Activated CD8-positive, alpha-beta T cell treated with anti-CD3 and anti-CD28 coated beads, Interleukin-2, amount 10 ng/mL, durations not matched to agents 7 days and 5 days (primary cell): Measurements from ENCODE around the gene NOS1AP. TPM values are rescaled to one million over a fixed set of nuclear protein-coding genes. Genes with fewer than 3 reads are reported as not detected.
"Not testable (repeated sequence)": the region's sequence is repeated elsewhere in the genome, so short reads cannot be mapped to it uniquely, and the experiment has no call there.

Experiments
- ATAC-seq: fragments of 150-1000 bp; cut with Tn5 transposase; one replicate; pipeline ENCODE4 v1.10.0; 2021; ENCODE audit warnings: moderate library complexity
- CTCF ChIA-PET: fragments of 350-600 bp; sonication (Branson Sonifier 250); formaldehyde crosslinking; loops from one replicate; lab custom pipeline; 2021; ENCODE audit warnings: antibody characterized with exemption; lab: Charles Lee
- POLR2A ChIA-PET: fragments of 350-600 bp; sonication (Branson Sonifier 250); formaldehyde crosslinking; loops from one replicate; lab custom pipeline; 2021; ENCODE audit warnings: antibody characterized with exemption; lab: Charles Lee
- DNase-seq: peaks from one replicate; pipeline ENCODE4 v3.0.0-alpha.2; 2020
- H3K27ac Mint-ChIP-seq: one replicate; pipeline ENCODE4 v1.8.0; 2021; ENCODE audit warnings: mild to moderate bottlenecking, mixed read lengths
- H3K27me3 Mint-ChIP-seq: one replicate; pipeline ENCODE4 v1.8.0; 2021; ENCODE audit warnings: low read depth, mixed read lengths
- H3K36me3 Mint-ChIP-seq: one replicate; pipeline ENCODE4 v1.8.0; 2021; ENCODE audit warnings: low read depth, mixed read lengths
- H3K4me1 Mint-ChIP-seq: one replicate; pipeline ENCODE4 v1.8.0; 2021; ENCODE audit warnings: low read depth, mixed read lengths
- H3K4me3 Mint-ChIP-seq: one replicate; pipeline ENCODE4 v1.8.0; 2021; ENCODE audit warnings: mild to moderate bottlenecking, mixed read lengths
- H3K9me3 Mint-ChIP-seq: one replicate; pipeline ENCODE4 v1.8.0; 2022; ENCODE audit warnings: mixed read lengths; ENCODE audit not compliant: insufficient read depth
- total RNA-seq, 2 experiments: library from RNA; stranded (reverse); gene quantifications; one replicate each; pipeline ENCODE4 v1.2.3, GENCODE V29; 2021

The NOS1AP gene
- total RNA-seq, 2 experiments from 2014 or later = not detected

DNA sequence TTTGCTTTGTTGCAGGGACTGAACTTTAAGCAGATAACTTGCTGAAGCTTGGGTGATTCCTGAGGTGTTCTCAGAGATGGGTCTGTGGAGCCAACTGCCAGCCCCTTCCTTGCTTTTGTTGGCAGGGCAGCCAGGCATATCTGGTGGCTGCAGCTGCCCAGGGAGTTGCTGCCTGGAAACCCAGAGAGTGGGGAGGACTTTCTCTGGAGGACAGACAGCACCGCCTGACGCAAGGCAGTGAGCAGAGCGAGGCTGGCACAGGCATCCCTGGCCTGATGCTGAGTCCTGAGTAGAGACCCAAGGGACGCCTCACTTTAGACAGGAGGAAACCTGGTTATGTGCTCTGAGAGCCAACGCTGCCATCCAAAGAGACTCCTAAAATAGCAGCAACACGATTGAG, 36.1 kb upstream of the NOS1AP start:
- no peaks in the 10 kb centered on the region for H3K9me3 Mint-ChIP-seq
- peaks cover 4% of the 10 kb centered on the region for H3K4me1 Mint-ChIP-seq
- CTCF ChIA-PET = interaction anchor here (1.0 to 5.8 kb wide), 6 partner anchors 10 to 241 kb away, joined by 3 to 193 read pairs (median 5); partner anchors contain the start of gene OLFML2B
- no peaks in the 10 kb centered on the region for H3K36me3 Mint-ChIP-seq
- POLR2A ChIA-PET = no interaction called here
- H3K4me3 Mint-ChIP-seq = no peak overlapping the region
- no peak overlapping the region for H3K27ac Mint-ChIP-seq
- peaks cover 23% of the 10 kb centered on the region for H3K27me3 Mint-ChIP-seq
- no peak for DNase-seq
- no peak for ATAC-seq

DNA sequence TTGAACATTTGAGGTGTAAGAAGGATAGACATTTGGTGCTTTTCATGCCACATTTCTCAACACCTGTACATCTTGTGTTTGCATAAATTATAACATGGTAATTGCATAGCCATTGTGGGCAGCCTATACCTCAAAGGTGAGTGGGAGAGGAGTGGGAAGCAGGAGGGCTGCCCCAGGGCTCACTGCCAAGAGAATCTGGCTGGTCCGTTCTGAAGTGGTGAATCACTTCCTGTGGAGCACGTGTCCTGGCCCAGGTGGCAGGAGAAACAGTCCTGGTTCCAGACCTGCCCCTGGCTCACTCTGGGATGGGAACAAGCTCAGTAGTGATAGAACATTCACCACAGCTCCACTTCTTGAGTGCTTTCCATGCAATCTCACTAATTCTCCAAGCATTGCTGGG, 34.2 kb upstream of the NOS1AP start:
- POLR2A ChIA-PET = no interaction called here
- H3K27ac Mint-ChIP-seq = no peak overlapping the region
- ATAC-seq = no peak

DNA sequence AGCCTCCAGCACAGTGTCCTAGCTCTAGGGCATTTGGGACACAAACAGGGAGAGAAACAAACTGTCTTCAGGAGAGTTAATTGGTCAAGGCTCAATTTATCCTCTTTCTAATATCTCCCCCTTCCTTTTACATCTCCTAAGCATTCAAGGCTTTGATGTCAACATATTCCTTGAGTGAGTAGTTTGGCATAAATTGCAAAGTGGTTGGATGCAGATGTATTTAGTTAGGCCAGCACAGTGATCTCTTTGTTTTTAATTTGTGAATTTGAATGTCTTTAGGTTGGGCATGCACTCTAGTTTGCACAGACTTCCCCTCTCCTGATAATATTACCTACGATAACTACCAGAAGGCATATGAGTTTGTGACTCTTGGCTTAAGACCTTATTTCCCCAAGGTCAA, 33.3 kb upstream of the NOS1AP start:
- no peaks in the 10 kb centered on the region for H3K36me3 Mint-ChIP-seq
- no peak overlapping the region for H3K4me3 Mint-ChIP-seq
- no peak for DNase-seq
- no peak overlapping the region for H3K27ac Mint-ChIP-seq
- POLR2A ChIA-PET = no interaction called here
- H3K9me3 Mint-ChIP-seq = no peaks in the 10 kb centered on the region
- ATAC-seq = no peak
- H3K4me1 Mint-ChIP-seq = peaks cover 4% of the 10 kb centered on the region
- peaks cover 16% of the 10 kb centered on the region for H3K27me3 Mint-ChIP-seq
- CTCF ChIA-PET = interaction anchor here (1.1 to 5.8 kb wide), 8 partner anchors 78 to 274 kb away, joined by 3 to 193 read pairs (median 10); no protein-coding TSS in a partner anchor

More for the DNA sequence above, 34.2 kb upstream of the NOS1AP start:
- CTCF ChIA-PET = interaction anchor here (2.0 to 5.8 kb wide), 3 partner anchors 11 to 242 kb away, joined by 5 to 193 read pairs (median 13); partner anchors contain the start of gene OLFML2B
- Mint-ChIP-seq H3K9me3 (no peaks in the 10 kb centered on the region), H3K4me1 (peaks cover 4% of the 10 kb centered on the region), H3K4me3 (no peak overlapping the region), H3K36me3 (no peaks in the 10 kb centered on the region), H3K27me3 (peaks cover 21% of the 10 kb centered on the region)
- no peak for DNase-seq

DNA sequence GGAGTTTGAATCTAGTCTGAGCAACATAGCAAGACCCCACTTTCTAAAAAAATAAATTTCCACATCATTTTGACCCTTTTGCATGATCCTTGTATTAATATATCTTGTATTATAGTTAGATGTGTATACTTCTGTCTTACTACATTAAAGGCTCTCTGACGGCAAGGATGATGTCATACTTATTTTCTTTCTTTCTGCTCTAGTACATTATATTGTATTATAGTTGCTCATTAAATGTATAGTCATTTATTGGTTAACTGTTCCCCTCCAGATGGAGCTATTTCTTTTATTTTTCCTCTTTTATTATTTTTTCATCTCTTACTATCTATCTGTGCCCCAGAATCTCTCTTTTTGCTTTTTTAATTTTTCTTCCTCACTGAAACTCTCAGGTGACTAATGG, 30.9 kb upstream of the NOS1AP start:
- ATAC-seq = no peak
- H3K4me3 Mint-ChIP-seq = no peak overlapping the region
- POLR2A ChIA-PET = no interaction called here
- no peak for DNase-seq
- no peaks in the 10 kb centered on the region for H3K9me3 Mint-ChIP-seq
- CTCF ChIA-PET = interaction anchor here (2.1 to 5.8 kb wide), 4 partner anchors 10 to 276 kb away, joined by 10 to 193 read pairs (median 26); no protein-coding TSS in a partner anchor
- H3K27ac Mint-ChIP-seq = no peak overlapping the region
- H3K4me1 Mint-ChIP-seq = peaks cover 4% of the 10 kb centered on the region
- peaks cover 10% of the 10 kb centered on the region for H3K27me3 Mint-ChIP-seq
- H3K36me3 Mint-ChIP-seq = no peaks in the 10 kb centered on the region

DNA sequence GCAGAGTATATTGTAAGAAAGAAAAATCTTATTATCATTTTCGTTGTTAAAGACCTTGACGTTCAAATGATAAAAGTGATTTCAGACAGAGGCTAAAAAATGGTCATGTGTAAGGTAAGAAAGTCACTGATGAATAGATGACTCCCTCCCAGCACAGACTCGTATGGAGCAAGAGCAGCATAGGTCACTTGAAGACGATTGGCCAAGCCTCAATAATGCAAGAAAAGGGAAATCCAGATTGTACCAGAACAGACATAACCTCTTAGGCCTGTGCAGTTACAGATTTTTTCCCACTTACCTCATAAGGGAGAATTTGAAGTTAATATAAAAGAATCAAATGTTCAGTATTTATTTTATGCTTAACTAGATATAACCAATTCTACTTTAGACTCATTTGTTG, 29.5 kb upstream of the NOS1AP start:
- ChIA-PET CTCF (interaction anchor here (0.7 kb wide), 1 partner anchor 247 kb away, joined by 3 read pairs; no protein-coding TSS in a partner anchor), POLR2A (no interaction called here)
- Mint-ChIP-seq H3K36me3 (no peaks in the 10 kb centered on the region), H3K4me1 (peaks cover 4% of the 10 kb centered on the region), H3K9me3 (no peaks in the 10 kb centered on the region), H3K27ac (no peak overlapping the region), H3K27me3 (peaks cover 9% of the 10 kb centered on the region), H3K4me3 (no peak overlapping the region)
- DNase-seq = no peak
- ATAC-seq = no peak

DNA sequence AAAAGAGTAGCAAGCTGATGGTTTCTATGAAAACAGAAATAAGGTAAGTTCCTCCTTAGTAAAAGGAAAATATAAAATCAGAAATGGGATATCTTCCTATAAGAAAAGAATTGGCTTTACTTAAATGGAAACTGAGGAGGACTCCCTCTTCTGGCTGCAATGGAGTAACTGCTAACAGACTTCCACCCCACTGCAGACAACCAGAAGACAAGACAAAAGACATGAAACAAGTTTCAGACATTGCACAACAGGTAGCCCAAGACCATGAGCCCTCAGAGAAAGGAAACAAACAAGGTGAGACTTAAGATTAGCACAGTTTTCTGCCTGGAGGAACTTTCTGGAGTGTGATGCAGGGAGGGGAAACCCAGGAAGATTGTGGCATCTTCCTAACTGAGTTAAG, 28.8 kb upstream of the NOS1AP start:
- ChIA-PET POLR2A (no interaction called here), CTCF (interaction anchor here (1.1 to 2.9 kb wide), 4 partner anchors 12 to 248 kb away, joined by 4 to 18 read pairs (median 5); partner anchors contain the start of gene OLFML2B)
- DNase-seq = no peak
- Mint-ChIP-seq H3K27ac (no peak overlapping the region), H3K36me3 (no peaks in the 10 kb centered on the region), H3K4me1 (no peaks in the 10 kb centered on the region), H3K27me3 (peaks cover 9% of the 10 kb centered on the region), H3K4me3 (no peak overlapping the region), H3K9me3 (no peaks in the 10 kb centered on the region)
- ATAC-seq = no peak

DNA sequence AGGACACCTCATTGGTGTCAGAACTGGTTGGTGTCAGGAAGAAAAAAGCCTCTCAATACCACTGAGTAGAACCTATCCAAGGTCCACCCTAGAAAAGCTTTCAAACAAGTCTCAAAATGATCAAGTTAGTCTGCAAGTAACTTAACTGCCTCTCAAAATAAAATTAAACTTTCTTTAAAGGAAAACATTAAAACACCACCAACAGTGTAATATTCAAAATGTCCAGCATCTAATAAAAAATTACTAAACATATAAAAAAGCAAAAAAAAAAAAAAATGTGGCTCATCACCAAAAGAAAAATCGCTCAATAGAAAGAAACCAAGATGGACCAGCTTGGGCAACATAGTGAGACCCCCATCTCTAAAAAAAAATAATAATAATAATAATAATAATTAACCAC, 27.1 kb upstream of the NOS1AP start:
- H3K27ac Mint-ChIP-seq = no peak overlapping the region
- no peaks in the 10 kb centered on the region for H3K36me3 Mint-ChIP-seq
- H3K27me3 Mint-ChIP-seq = peaks cover 12% of the 10 kb centered on the region
- ChIA-PET CTCF (interaction anchor here (2.9 kb wide), 1 partner anchor 250 kb away, joined by 18 read pairs; no protein-coding TSS in a partner anchor), POLR2A (interaction anchor here (0.5 kb wide), 1 partner anchor 327 kb away, joined by 3 read pairs; no protein-coding TSS in a partner anchor)
- H3K9me3 Mint-ChIP-seq = no peaks in the 10 kb centered on the region
- H3K4me1 Mint-ChIP-seq = no peaks in the 10 kb centered on the region
- no peak overlapping the region for H3K4me3 Mint-ChIP-seq
- DNase-seq = no peak
- no peak for ATAC-seq

DNA sequence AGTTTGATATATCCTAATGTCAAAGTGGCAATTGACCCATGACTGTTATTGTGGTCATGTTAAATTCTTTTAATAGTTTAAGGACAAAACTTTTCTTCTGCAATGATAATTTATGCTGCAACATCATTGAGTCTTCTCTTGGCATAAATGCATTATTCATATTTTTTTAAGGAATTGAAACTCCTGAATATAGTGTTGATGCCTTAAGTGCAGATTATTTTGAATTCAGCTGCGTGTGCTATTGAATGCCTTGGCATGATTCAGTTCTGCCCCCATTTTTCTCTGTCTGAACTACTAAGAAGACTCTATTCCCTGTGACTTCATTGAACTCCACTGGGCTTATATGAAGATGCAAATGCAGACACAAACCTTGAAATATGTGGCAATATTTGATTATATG, 22.6 kb upstream of the NOS1AP start:
- CTCF ChIA-PET = interaction anchor here (3.1 kb wide), 1 partner anchor 9 kb away, joined by 18 read pairs; no protein-coding TSS in a partner anchor
- peaks cover 16% of the 10 kb centered on the region for H3K27me3 Mint-ChIP-seq
- no peak overlapping the region for H3K27ac Mint-ChIP-seq
- H3K9me3 Mint-ChIP-seq = no peaks in the 10 kb centered on the region
- ATAC-seq = no peak
- H3K36me3 Mint-ChIP-seq = no peaks in the 10 kb centered on the region
- no peak for DNase-seq
- no peak overlapping the region for H3K4me3 Mint-ChIP-seq
- H3K4me1 Mint-ChIP-seq = no peaks in the 10 kb centered on the region
- POLR2A ChIA-PET = no interaction called here

DNA sequence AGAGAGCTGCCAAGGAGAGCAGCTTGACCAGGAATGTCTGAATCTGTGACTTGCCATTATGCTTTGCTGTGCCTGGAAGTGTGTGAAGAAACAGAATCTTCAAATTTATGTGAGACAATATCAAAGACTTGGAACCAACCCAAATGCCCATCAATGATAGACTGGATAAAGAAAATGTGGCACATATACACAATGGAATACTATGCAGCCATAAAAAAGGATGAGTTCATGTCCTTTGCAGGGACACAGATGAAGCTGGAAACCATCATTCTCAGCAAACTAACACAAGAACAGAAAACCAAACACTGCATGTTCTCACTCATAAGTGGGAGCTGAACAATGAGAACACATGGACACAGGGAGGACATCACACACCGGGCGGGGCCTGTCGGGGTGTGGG, 15.5 kb upstream of the NOS1AP start:
- ATAC-seq, H3K4me3 Mint-ChIP-seq, DNase-seq, H3K27ac Mint-ChIP-seq, POLR2A ChIA-PET, H3K36me3 Mint-ChIP-seq, H3K9me3 Mint-ChIP-seq, H3K4me1 Mint-ChIP-seq: not testable (repeated sequence)
- CTCF ChIA-PET = interaction anchor here (1.2 kb wide), 1 partner anchor 13 kb away, joined by 4 read pairs; no protein-coding TSS in a partner anchor
- peaks cover 10% of the 10 kb centered on the region for H3K27me3 Mint-ChIP-seq

DNA sequence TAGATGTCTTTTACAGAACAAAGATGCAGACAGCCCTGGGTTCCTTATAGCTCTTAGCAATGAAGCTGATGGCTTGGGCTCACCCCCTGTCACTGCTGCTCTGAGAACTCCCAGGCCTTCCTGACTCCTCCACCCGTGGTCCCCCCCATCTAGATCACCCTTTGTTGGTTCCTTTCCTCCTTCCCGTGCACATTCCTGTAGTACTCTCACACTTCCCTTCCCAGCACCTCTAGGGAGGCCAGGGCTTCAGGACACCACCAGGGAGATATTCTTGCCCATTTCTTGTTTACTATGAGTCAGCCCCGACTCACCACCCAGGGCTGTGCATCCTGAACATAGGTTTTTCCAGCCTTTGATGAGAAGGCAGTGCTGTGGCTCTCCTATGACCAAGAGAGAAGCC, 14.4 kb upstream of the NOS1AP start:
- CTCF ChIA-PET = interaction anchor here (1.2 kb wide), 1 partner anchor 14 kb away, joined by 4 read pairs; no protein-coding TSS in a partner anchor
- POLR2A ChIA-PET = no interaction called here
- Mint-ChIP-seq H3K27me3 (peaks cover 8% of the 10 kb centered on the region), H3K36me3 (no peaks in the 10 kb centered on the region), H3K4me3 (no peak overlapping the region), H3K27ac (no peak overlapping the region), H3K9me3 (no peaks in the 10 kb centered on the region), H3K4me1 (no peaks in the 10 kb centered on the region)
- DNase-seq = no peak
- no peak for ATAC-seq

DNA sequence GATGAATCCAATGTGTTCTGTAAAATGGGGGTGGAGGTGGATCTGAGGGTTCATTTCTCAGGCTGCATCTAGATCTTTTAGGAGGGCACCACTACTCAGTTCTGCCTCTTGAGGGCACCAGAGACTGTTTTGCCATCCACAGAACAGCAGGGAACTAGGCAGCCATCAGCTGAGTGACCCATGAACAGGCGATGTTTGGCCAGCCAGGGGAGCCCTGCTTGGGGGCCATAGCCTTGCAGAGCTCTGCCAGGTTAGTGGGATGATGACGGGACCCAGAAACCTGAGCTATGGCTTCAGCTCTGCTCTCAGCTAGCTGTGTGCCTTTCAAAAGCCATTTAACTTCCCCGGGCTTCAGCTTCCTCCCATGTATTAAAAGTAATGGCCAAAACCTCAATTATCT, 13.4 kb upstream of the NOS1AP start:
- CTCF ChIA-PET = interaction anchor here (0.7 to 1.6 kb wide), 16 partner anchors 11 to 337 kb away, joined by 3 to 11 read pairs (median 4); partner anchors contain the start of genes NOS1AP and OLFML2B
- POLR2A ChIA-PET = no interaction called here
- DNase-seq = peak; percentile 49
- Mint-ChIP-seq H3K4me3 (no peak overlapping the region), H3K4me1 (no peaks in the 10 kb centered on the region), H3K9me3 (no peaks in the 10 kb centered on the region), H3K27ac (no peak overlapping the region), H3K27me3 (peaks cover 12% of the 10 kb centered on the region), H3K36me3 (no peaks in the 10 kb centered on the region)
- ATAC-seq = peak; percentile 63

DNA sequence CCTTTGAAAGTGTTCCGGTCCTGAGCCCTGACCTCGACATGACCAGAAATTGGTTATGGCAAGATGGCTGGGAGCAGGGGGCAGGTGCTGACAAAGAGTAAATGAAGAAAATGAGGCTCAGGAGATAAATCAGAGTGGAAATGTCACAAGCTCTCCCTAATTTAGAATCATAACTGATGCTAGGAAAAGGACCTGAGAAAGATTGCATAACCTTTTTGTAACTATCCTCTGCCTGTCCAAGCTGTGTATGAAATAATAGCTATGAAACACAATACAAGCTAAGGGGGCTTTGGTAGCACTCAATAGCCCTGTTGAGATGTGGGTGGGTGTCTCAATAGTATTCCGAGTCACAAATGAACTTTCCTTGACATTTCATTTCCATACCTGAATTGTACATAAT, 12.9 kb upstream of the NOS1AP start:
- ATAC-seq = no peak
- Mint-ChIP-seq H3K36me3 (no peaks in the 10 kb centered on the region), H3K27me3 (peaks cover 12% of the 10 kb centered on the region), H3K9me3 (no peaks in the 10 kb centered on the region), H3K4me1 (no peaks in the 10 kb centered on the region), H3K27ac (no peak overlapping the region), H3K4me3 (no peak overlapping the region)
- CTCF ChIA-PET = interaction anchor here (0.7 to 1.6 kb wide), 16 partner anchors 10 to 336 kb away, joined by 3 to 11 read pairs (median 4); partner anchors contain the start of genes NOS1AP and OLFML2B
- no peak for DNase-seq
- POLR2A ChIA-PET = interaction anchor here (0.7 kb wide), 1 partner anchor 20 kb away, joined by 3 read pairs; no protein-coding TSS in a partner anchor
